ENCODE data around the gene TMTC1. TPM values are rescaled to one million over a fixed set of nuclear protein-coding genes. Genes with fewer than 3 reads are reported as not detected.

Gene TMTC1
- total RNA-seq, 1 donor from 2014 or later: 16.1 TPM

- Histone ChIP-seq H3K36me3 (no peaks in the 10 kb centered on the region), H3K9me3 (ENCODE audit: low read depth) (no peaks in the 10 kb centered on the region), H3F3A (ENCODE audit: low read depth) (no peaks in the 10 kb centered on the region), H3K4me3 (no peak overlapping the region), H2AFZ (replicated peaks) (no peak overlapping the region), H3K4me2 (no peak overlapping the region), H3K4me1 (peaks cover 17% of the 10 kb centered on the region), H3K27me3 (no peaks in the 10 kb centered on the region), H3K79me2 (ENCODE audit: low read depth) (no peaks in the 10 kb centered on the region), H3K9ac (no peak overlapping the region), H3K27ac (no peak overlapping the region), H4K20me1 (ENCODE audit: low read depth) (no peaks in the 10 kb centered on the region)
- TF ChIP-seq EZH2phosphoT487 (IDR thresholded peaks at IDR 0.05) (no peak), CTCF (IDR thresholded peaks at IDR 0.05) (no peak), EZH2 (IDR thresholded peaks at IDR 0.05) (no peak)
- H3K36me3 Mint-ChIP-seq: peaks cover 7% of the 10 kb centered on the region
- no peaks in the 10 kb centered on the region for H3K9me3 Mint-ChIP-seq
- H3K27ac Mint-ChIP-seq: peak overlapping the region; percentile 92
- H3K4me1 Mint-ChIP-seq: peaks cover 32% of the 10 kb centered on the region
- no peak for DNase-seq (ENCODE audit: low spot score)
- H3K27me3 Mint-ChIP-seq (ENCODE audit: insufficient read depth, low read depth): peaks cover 4% of the 10 kb centered on the region
- peak overlapping the region; percentile 8 for H3K4me3 Mint-ChIP-seq
These were observed 58.0 kb downstream of the TMTC1 start for GRCh38 chr12:29725587-29726320.

GRCh38 chr12:29722164-29722563, 61.6 kb downstream of the TMTC1 start:
- Mint-ChIP-seq H3K27me3 (ENCODE audit: insufficient read depth, low read depth) (peaks cover 4% of the 10 kb centered on the region), H3K4me3 (no peak overlapping the region), H3K36me3 (peaks cover 6% of the 10 kb centered on the region), H3K9me3 (no peaks in the 10 kb centered on the region), H3K4me1 (peaks cover 42% of the 10 kb centered on the region), H3K27ac (no peak overlapping the region)
- Histone ChIP-seq H4K20me1 (ENCODE audit: low read depth) (no peaks in the 10 kb centered on the region), H3K79me2 (ENCODE audit: low read depth) (no peaks in the 10 kb centered on the region), H3F3A (ENCODE audit: low read depth) (no peaks in the 10 kb centered on the region), H3K9me3 (ENCODE audit: low read depth) (no peaks in the 10 kb centered on the region), H2AFZ (replicated peaks) (no peak overlapping the region), H3K4me2 (no peak overlapping the region), H3K4me3 (no peak overlapping the region), H3K4me1 (peaks cover 13% of the 10 kb centered on the region), H3K27ac (no peak overlapping the region), H3K27me3 (no peaks in the 10 kb centered on the region), H3K36me3 (no peaks in the 10 kb centered on the region), H3K9ac (no peak overlapping the region)
- DNase-seq (ENCODE audit: low spot score): no peak
- no peak for TF ChIP-seq CTCF (IDR thresholded peaks at IDR 0.05)
- no peak for TF ChIP-seq EZH2 (IDR thresholded peaks at IDR 0.05)
- no peak for TF ChIP-seq EZH2phosphoT487 (IDR thresholded peaks at IDR 0.05)

GRCh38 chr12:29719381-29719780, 64.4 kb downstream of the TMTC1 start:
- Mint-ChIP-seq H3K36me3 (peaks cover 6% of the 10 kb centered on the region), H3K4me1 (peaks cover 21% of the 10 kb centered on the region), H3K9me3 (no peaks in the 10 kb centered on the region), H3K27me3 (ENCODE audit: insufficient read depth, low read depth) (no peaks in the 10 kb centered on the region), H3K4me3 (no peak overlapping the region), H3K27ac (no peak overlapping the region)
- H3K27ac ChIP-seq: no peak overlapping the region
- no peaks in the 10 kb centered on the region for H3K36me3 ChIP-seq
- no peaks in the 10 kb centered on the region for H4K20me1 ChIP-seq (ENCODE audit: low read depth)
- no peaks in the 10 kb centered on the region for H3F3A ChIP-seq (ENCODE audit: low read depth)
- H3K4me1 ChIP-seq: no peaks in the 10 kb centered on the region
- H3K9ac ChIP-seq: no peak overlapping the region
- no peak overlapping the region for H2AFZ ChIP-seq (replicated peaks)
- no peak for DNase-seq (ENCODE audit: low spot score)
- H3K4me2 ChIP-seq: no peak overlapping the region
- no peak for TF ChIP-seq EZH2phosphoT487 (IDR thresholded peaks at IDR 0.05)
- H3K79me2 ChIP-seq (ENCODE audit: low read depth): no peaks in the 10 kb centered on the region
- H3K27me3 ChIP-seq: no peaks in the 10 kb centered on the region
- no peaks in the 10 kb centered on the region for H3K9me3 ChIP-seq (ENCODE audit: low read depth)
- H3K4me3 ChIP-seq: no peak overlapping the region

- H3K4me1 Mint-ChIP-seq: peaks cover 34% of the 10 kb centered on the region
- H3K9me3 Mint-ChIP-seq: no peaks in the 10 kb centered on the region
- H3K27me3 Mint-ChIP-seq (ENCODE audit: insufficient read depth, low read depth): no peaks in the 10 kb centered on the region
- H3F3A ChIP-seq (ENCODE audit: low read depth): no peaks in the 10 kb centered on the region
- no peaks in the 10 kb centered on the region for H3K79me2 ChIP-seq (ENCODE audit: low read depth)
- no peak overlapping the region for H3K4me2 ChIP-seq
- peaks cover 2% of the 10 kb centered on the region for H4K20me1 ChIP-seq (ENCODE audit: low read depth)
- peaks cover 6% of the 10 kb centered on the region for H3K36me3 Mint-ChIP-seq
- H3K4me3 Mint-ChIP-seq: no peak overlapping the region
- no peaks in the 10 kb centered on the region for H3K9me3 ChIP-seq (ENCODE audit: low read depth)
- DNase-seq (ENCODE audit: low spot score): no peak
- H3K4me1 ChIP-seq: no peaks in the 10 kb centered on the region
- no peak overlapping the region for H3K4me3 ChIP-seq
- H3K27ac ChIP-seq: no peak overlapping the region
- H3K36me3 ChIP-seq: no peaks in the 10 kb centered on the region
- TF ChIP-seq CTCF (IDR thresholded peaks at IDR 0.05) (no peak), EZH2 (IDR thresholded peaks at IDR 0.05) (no peak), EZH2phosphoT487 (IDR thresholded peaks at IDR 0.05) (no peak)
- H3K27ac Mint-ChIP-seq: no peak overlapping the region
- no peak overlapping the region for H3K9ac ChIP-seq
- H2AFZ ChIP-seq (replicated peaks): no peak overlapping the region
- H3K27me3 ChIP-seq: no peaks in the 10 kb centered on the region
These were observed 66.1 kb downstream of the TMTC1 start for GRCh38 chr12:29717540-29718100.
